Stimulated activated CD8-positive, alpha-beta memory T cell treated with anti-CD3 and anti-CD28 coated beads, Interleukin-15, amount 100 ng/mL, for 4 hours (primary cell): ENCODE measurements around the gene TACSTD2.
"Not testable (repeated sequence)": the region's sequence is repeated elsewhere in the genome, so short reads cannot be mapped to it uniquely, and the experiment has no call there.

Experiments used
- DNase-seq, 2 donors: peaks; one replicate each; pipeline ENCODE4 v3.0.0-alpha.2; 2020; ENCODE audit warnings: low read depth in 2 of 2

TACSTD2 gene

GRCh38 chr1:58587667-58588066 is 10.6 kb upstream of the TACSTD2 start:
- DNase-seq = no peak

GRCh38 chr1:58586271-58586670 is 9.2 kb upstream of the TACSTD2 start:
- DNase-seq = no peak

GRCh38 chr1:58585581-58586151 is 8.6 kb upstream of the TACSTD2 start:
- DNase-seq = no peak

DNA sequence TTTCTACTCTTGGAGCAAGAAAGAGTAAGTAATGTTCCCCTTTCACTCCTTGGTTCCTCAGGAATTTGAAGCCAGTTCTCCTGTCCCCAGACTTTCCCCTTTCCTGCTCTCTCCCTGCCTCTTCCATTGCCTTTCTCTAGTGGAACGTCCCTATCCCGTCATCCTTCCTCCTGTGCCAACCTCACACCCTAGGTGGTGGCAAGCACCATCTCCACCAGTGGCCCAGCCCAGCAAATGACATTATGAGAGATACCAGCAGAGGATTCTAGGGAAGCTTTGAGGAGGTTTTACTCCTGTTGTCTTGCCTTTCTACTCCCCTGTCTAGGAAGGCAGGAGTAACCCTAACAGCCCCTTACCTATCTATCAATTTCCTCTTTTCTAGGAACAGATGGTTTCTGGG is 8.1 kb upstream of the TACSTD2 start:
- no peak for DNase-seq

GRCh38 chr1:58584082-58584895 is 7.2 kb upstream of the TACSTD2 start:
- no peak for DNase-seq

DNA sequence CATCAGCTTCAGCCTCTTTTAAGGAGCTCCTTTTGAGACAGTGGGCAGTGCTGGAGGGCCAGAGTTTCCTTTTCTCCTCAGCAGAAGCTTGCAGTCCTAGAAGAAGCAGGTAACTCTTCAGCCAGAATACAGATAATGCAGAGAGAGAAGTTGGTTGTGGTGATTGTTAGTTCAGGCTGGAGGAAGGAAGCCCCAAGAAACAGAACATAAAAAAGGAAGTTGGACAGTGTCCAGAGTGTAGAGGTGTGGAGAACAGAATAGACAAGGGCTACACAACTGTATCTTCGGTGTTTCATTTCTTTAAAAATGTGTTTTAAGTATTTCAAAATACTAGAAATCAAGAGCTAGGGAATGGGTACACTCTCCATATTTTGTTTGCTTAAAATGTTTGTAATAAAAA is 6.4 kb upstream of the TACSTD2 start:
- DNase-seq = no peak

DNA sequence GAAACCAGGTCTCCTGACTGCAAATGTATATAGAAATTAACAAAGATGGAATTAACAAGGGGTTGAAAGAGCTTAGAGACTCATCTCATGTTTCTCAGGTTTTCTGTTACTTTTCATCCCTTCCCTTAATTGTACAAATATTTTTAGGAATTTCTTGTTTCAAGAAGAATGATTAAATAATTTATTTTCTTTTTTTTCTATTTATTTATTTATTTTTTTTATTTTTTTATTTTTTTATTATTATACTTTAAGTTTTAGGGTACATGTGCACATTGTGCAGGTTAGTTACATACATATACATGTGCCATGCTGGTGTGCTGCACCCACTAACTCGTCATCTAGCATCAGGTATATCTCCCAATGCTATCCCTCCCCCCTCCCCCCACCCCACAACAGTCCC is 5.1 kb upstream of the TACSTD2 start:
- not testable (repeated sequence) for DNase-seq

DNA sequence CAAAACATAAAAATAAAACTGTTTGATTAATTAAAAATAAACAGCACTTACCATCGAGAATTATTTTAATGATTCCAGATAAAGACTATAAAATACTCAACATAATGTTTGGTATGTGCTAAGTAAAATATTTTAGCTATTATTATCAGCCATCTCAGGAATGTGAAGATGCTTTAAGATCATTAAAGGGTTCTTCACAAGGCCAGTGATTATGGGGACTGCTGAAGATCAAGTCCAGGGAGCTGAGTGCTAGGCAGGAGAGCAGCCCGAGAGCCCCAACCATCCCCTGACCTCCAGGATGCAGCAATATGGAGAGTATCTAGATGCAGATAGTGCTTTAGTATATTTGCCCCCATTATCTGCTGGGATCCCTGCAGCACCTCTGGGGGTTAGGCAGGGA is 4.6 kb upstream of the TACSTD2 start:
- DNase-seq = no peak

- DNase-seq = no peak
These were observed 3.1 kb upstream of the TACSTD2 start for GRCh38 chr1:58580186-58580585.

- DNase-seq = no peak
These were observed 590 bp upstream of the TACSTD2 start for GRCh38 chr1:58577654-58578030.

DNA sequence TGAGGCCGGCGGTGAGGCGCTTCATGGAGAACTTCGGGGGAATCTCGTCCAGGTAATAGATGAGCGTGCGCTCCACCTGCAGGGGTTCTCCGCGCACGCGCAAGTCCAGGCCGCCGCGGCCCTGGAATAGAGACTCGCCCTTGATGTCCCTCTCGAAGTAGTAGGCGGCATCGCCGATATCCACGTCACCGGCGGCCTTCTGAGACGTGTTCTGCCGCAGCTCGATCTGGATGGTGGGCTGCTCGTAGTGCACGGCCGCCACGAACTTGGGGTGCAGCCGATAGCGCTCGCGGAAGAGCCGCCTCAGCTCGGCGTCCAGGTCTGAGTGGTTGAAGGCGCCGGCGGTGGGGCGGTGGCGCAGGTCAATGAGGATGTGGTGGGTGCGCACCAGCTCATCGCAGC is 726 bp downstream of the TACSTD2 start:
- DNase-seq = no peak

- no peak for DNase-seq
These were observed 1.3 kb downstream of the TACSTD2 start for GRCh38 chr1:58575551-58576324.

- DNase-seq = no peak
These were observed 2.2 kb downstream of the TACSTD2 start for GRCh38 chr1:58574816-58575215.

GRCh38 chr1:58573705-58574591 is 3.1 kb downstream of the TACSTD2 start:
- DNase-seq = peak in 1 of 2 donors; percentile 17

GRCh38 chr1:58573138-58573537 is 3.9 kb downstream of the TACSTD2 start:
- DNase-seq = no peak

- no peak for DNase-seq
These were observed 4.4 kb downstream of the TACSTD2 start for GRCh38 chr1:58572690-58573089.

GRCh38 chr1:58571616-58572015 is 5.4 kb downstream of the TACSTD2 start:
- DNase-seq = no peak

GRCh38 chr1:58570817-58571216 is 6.2 kb downstream of the TACSTD2 start:
- no peak for DNase-seq

DNA sequence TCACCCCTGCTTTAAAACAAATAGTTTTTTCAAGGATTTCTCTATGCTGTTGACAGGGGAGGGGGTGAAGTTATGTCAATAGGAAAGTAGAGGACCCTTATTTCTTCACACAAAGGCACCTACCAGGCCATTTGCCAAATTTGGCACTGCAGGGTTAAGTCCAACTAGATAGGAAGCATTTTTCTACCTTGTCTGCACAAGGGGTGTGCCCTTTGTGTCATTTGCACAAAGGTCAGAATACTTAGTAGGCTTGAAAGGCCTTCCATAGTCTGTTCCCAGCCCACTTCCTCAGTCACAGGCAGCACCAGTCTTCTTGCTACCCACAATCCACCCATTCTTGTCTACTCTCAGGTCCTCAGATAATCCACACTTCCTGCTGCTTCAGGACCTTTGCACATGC is 7.0 kb downstream of the TACSTD2 start:
- DNase-seq = no peak

GRCh38 chr1:58568911-58569310 is 8.1 kb downstream of the TACSTD2 start:
- DNase-seq = no peak

- DNase-seq = no peak
These were observed 8.7 kb downstream of the TACSTD2 start for GRCh38 chr1:58568271-58568860.
